Neural cell (in vitro differentiated cells): ENCODE data around the gene ZNF672. TPM values are rescaled to one million over a fixed set of nuclear protein-coding genes. Genes with fewer than 3 reads are reported as not detected.
A peak's percentile ranks its signal among the peaks of the same experiment; 100 is the strongest.

ENCODE experiments used
- H2AFZ ChIP-seq: fragments of 200-600, 300-800 bp; sonication (generic), shearing (Covaris generic); 2 replicates; pipeline ENCODE4 v1.6.0; 2014; ENCODE audit warnings: low read depth, mild to moderate bottlenecking, antibody characterized with exemption, low read length, moderate library complexity
- H3F3A ChIP-seq: fragments of 200-600 bp; shearing (Covaris generic); 2 replicates; pipeline ENCODE4 v1.6.1; 2016; ENCODE audit warnings: mild to moderate bottlenecking, moderate library complexity, mixed read lengths, antibody characterized with exemption, low read length; ENCODE audit not compliant: insufficient read depth, poor library complexity, severe bottlenecking
- H3K27ac ChIP-seq: fragments of 200-600, 300-800 bp; sonication (generic), shearing (Covaris generic); 2 replicates; pipeline ENCODE4 v1.5.1; 2014; ENCODE audit warnings: mild to moderate bottlenecking, low read length, moderate library complexity
- H3K27me3 ChIP-seq: fragments of 300-800, 200-600 bp; sonication (generic), shearing (Covaris generic); 2 replicates; pipeline ENCODE4 v1.6.0; 2014; ENCODE audit warnings: mild to moderate bottlenecking, low read depth, low read length, moderate library complexity; ENCODE audit not compliant: insufficient read depth
- H3K36me3 ChIP-seq: fragments of 300-800, 200-600 bp; sonication (generic), shearing (Covaris generic); 2 replicates; pipeline ENCODE4 v1.5.1; 2014; ENCODE audit warnings: mild to moderate bottlenecking, antibody characterized with exemption, low read length, moderate library complexity; ENCODE audit not compliant: insufficient read depth
- H3K4me2 ChIP-seq: fragments of 300-800, 200-600 bp; sonication (generic), shearing (Covaris generic); 2 replicates; pipeline ENCODE4 v1.6.0; 2014; ENCODE audit warnings: mild to moderate bottlenecking, low read length
- H3K4me3 ChIP-seq: fragments of 300-800, 200-600 bp; sonication (generic), shearing (Covaris generic); 2 replicates; pipeline ENCODE4 v1.5.1; 2014; ENCODE audit warnings: mild to moderate bottlenecking, low read length, moderate library complexity
- H3K79me2 ChIP-seq: fragments of 200-600 bp; shearing (Covaris generic); replicated peaks from 2 replicates; pipeline ENCODE4 v1.6.0; 2014; ENCODE audit warnings: mild to moderate bottlenecking, low read length, moderate library complexity; ENCODE audit not compliant: insufficient read depth
- H3K9ac ChIP-seq: fragments of 300-800, 200-600 bp; sonication (generic), shearing (Covaris generic); 2 replicates; pipeline ENCODE4 v1.6.1; 2016; ENCODE audit warnings: mild to moderate bottlenecking, low read length, mixed read lengths
- H3K9me2 ChIP-seq: fragments of 200-600 bp; shearing (Covaris generic); 2 replicates; pipeline ENCODE4 v1.6.1; 2016; ENCODE audit warnings: mild to moderate bottlenecking, low read length, mixed read lengths; ENCODE audit not compliant: insufficient read depth
- H3K9me3 ChIP-seq: fragments of 200-600, 300-800 bp; sonication (generic), shearing (Covaris generic); 2 replicates; pipeline ENCODE4 v1.6.1; 2016; ENCODE audit warnings: mild to moderate bottlenecking, mixed run types, low read length, moderate library complexity, mixed read lengths
- H4K20me1 ChIP-seq: fragments of 200-600 bp; shearing (Covaris generic); 2 replicates; pipeline ENCODE4 v1.6.1; 2016; ENCODE audit warnings: mild to moderate bottlenecking, mixed run types; ENCODE audit not compliant: insufficient read depth
- CTCF ChIP-seq: fragments of 450-650 bp; IDR thresholded peaks from 2 replicates; pipeline ENCODE4 v1.5.1; 2014; ENCODE audit warnings: antibody characterized with exemption, mild to moderate bottlenecking, moderate library complexity; ENCODE audit not compliant: poor library complexity, severe bottlenecking
- EP300 ChIP-seq: fragments of 450-650 bp; conservative IDR thresholded peaks from 2 replicates; pipeline ENCODE4 v1.6.1; 2014; ENCODE audit warnings: antibody characterized with exemption, mild to moderate bottlenecking, moderate library complexity; ENCODE audit not compliant: poor library complexity, severe bottlenecking
- EZH2 ChIP-seq: fragments of 200-600, 300-800 bp; shearing (Covaris generic), sonication (generic); IDR thresholded peaks from 2 replicates; pipeline ENCODE4 v1.6.1; 2014; ENCODE audit warnings: antibody characterized with exemption, low read length, borderline replicate concordance, mild to moderate bottlenecking; ENCODE audit not compliant: insufficient read depth, poor library complexity, severe bottlenecking
- MXI1 ChIP-seq: fragments of 450-650 bp; conservative IDR thresholded peaks from 2 replicates; pipeline ENCODE4 v1.6.1; 2014; ENCODE audit warnings: antibody characterized with exemption, mild to moderate bottlenecking; ENCODE audit not compliant: poor library complexity, severe bottlenecking
- POLR2AphosphoS5 ChIP-seq: IDR thresholded peaks from 2 replicates; pipeline ENCODE4 v1.6.1; 2012
- RAD21 ChIP-seq: fragments of 450-650 bp; conservative IDR thresholded peaks from 2 replicates; pipeline ENCODE4 v1.6.1; 2014; ENCODE audit warnings: antibody characterized with exemption, mild to moderate bottlenecking, moderate library complexity
- SMC3 ChIP-seq: fragments of 450-650 bp; conservative IDR thresholded peaks from 2 replicates; pipeline ENCODE4 v1.6.1; 2014; ENCODE audit warnings: antibody characterized with exemption, mild to moderate bottlenecking, moderate library complexity; ENCODE audit not compliant: poor library complexity
- TAF1 ChIP-seq: IDR thresholded peaks from 2 replicates; pipeline ENCODE4 v1.6.1; 2012; ENCODE audit warnings: low read depth
- polyA plus RNA-seq: library from polyadenylated mRNA; depleted of rRNA; stranded (reverse); fragments of >200 nt; gene quantifications from 2 replicates; pipeline ENCODE4 v1.2.3, GENCODE V29; 2014
- TF ChIP-seq, protein P1 (sequence below): IDR thresholded peaks from 2 replicates; pipeline ENCODE4 v1.6.1; 2012; ENCODE audit warnings: borderline replicate concordance

Gene ZNF672
- polyA plus RNA-seq, 1 donor from 2014 or later: 22.9 TPM

DNA sequence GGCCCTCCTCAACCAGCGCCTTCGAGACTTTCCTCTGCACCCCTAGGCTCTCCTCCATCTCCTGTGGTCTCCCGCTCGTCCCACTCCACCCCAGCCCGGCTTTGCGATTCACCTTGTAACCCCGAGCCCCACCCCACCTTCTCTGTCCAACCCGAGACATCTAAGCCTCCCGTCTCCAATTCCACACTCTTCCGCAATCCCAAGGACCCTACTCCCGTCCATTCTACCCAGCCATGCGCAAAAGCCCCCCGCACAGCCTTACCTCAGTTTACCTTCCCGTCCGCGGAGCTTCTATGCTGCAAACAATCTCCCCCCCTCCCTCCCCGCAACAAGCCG lies 12.5 kb upstream of the ZNF672 start:
- peaks cover 38% of the 10 kb centered on the region for H3K79me2 ChIP-seq
- H3K27me3 ChIP-seq: no peaks in the 10 kb centered on the region
- no peaks in the 10 kb centered on the region for H3K9me3 ChIP-seq
- no peaks in the 10 kb centered on the region for H3K36me3 ChIP-seq
- peak overlapping the region; percentile 85 for H3K9ac ChIP-seq
- no peaks in the 10 kb centered on the region for H3K9me2 ChIP-seq
- peak overlapping the region; percentile 82 for H3K4me3 ChIP-seq
- TF ChIP-seq RAD21 (peak; percentile 18), EZH2 (no peak), POLR2AphosphoS5 (peak; percentile 75)
- no peaks in the 10 kb centered on the region for H4K20me1 ChIP-seq
- H3K4me2 ChIP-seq: peak overlapping the region; percentile 92
- H3K27ac ChIP-seq: peak overlapping the region; percentile 83
- peak overlapping the region; percentile 89 for H2AFZ ChIP-seq
- H3F3A ChIP-seq: peaks cover 3% of the 10 kb centered on the region

DNA sequence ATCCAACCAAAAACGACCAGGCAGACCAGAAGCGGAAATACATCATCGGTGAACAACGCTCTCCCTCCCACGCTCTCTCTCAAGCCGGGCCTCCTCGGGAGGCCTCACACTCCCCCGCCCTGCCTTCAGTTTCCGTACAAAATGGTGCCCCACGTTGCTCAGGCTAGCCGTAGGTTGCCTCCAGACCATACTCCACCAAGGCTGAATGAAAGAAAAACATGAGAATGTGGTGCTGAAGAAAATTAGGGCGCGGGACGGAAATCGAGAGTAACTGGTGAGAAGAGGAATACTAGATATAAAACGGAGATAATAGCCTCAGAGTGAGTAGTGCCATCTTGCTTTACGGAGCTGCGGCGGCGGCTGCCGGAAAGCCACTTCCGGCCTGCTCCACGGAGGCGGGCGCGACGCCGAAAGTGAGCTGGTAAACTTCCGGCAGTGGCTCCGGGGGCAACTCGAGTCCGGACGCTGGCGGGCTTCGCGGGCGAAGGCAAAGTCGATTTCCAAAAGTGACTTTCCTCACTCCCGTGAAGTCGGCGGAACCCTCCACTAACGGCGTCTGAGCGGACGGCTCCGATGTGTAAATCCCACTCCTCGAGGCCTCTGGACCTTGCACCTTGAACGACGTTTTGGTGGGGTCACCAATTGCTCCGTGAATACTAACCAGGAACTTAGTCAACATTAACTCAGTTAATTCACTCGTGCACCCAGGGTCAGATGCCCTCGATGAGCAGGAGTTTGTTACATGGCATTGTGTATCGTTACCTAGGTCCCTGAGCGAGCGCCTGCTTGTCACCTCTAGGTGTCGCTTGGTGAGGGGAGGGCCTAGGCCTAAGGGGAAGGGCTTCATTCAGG lies 11.9 kb upstream of the ZNF672 start, which contains the start of gene SH3BP5L:
Gene SH3BP5L, minus strand, starts transcription at position 7 of the 852 bp plus-strand sequence. CDS start 980 bp downstream, outside the sequence.
- Histone ChIP-seq H3K4me3 (peak within 1 kb of the TSS; percentile 82), H3K9ac (peak within 1 kb of the TSS; percentile 85), H3K79me2 (peaks cover 38% of the 10 kb centered on the region), H3K9me2 (no peaks in the 10 kb centered on the region), H3K9me3 (no peaks in the 10 kb centered on the region), H2AFZ (peak within 1 kb of the TSS; percentile 96), H3K4me2 (peak within 1 kb of the TSS; percentile 92), H3F3A (peaks cover 3% of the 10 kb centered on the region), H3K27ac (peak within 1 kb of the TSS; percentile 83), H3K36me3 (no peaks in the 10 kb centered on the region), H4K20me1 (no peaks in the 10 kb centered on the region), H3K27me3 (no peaks in the 10 kb centered on the region)
- TF ChIP-seq RAD21: peak; percentile 63
- peak; percentile 69 for TF ChIP-seq MXI1
- peak; percentile 58 for TF ChIP-seq TAF1
- TF ChIP-seq EP300: peak; percentile 9
- no peak for TF ChIP-seq EZH2
- TF ChIP-seq SMC3: peak; percentile 81
- TF ChIP-seq, protein P1, sequence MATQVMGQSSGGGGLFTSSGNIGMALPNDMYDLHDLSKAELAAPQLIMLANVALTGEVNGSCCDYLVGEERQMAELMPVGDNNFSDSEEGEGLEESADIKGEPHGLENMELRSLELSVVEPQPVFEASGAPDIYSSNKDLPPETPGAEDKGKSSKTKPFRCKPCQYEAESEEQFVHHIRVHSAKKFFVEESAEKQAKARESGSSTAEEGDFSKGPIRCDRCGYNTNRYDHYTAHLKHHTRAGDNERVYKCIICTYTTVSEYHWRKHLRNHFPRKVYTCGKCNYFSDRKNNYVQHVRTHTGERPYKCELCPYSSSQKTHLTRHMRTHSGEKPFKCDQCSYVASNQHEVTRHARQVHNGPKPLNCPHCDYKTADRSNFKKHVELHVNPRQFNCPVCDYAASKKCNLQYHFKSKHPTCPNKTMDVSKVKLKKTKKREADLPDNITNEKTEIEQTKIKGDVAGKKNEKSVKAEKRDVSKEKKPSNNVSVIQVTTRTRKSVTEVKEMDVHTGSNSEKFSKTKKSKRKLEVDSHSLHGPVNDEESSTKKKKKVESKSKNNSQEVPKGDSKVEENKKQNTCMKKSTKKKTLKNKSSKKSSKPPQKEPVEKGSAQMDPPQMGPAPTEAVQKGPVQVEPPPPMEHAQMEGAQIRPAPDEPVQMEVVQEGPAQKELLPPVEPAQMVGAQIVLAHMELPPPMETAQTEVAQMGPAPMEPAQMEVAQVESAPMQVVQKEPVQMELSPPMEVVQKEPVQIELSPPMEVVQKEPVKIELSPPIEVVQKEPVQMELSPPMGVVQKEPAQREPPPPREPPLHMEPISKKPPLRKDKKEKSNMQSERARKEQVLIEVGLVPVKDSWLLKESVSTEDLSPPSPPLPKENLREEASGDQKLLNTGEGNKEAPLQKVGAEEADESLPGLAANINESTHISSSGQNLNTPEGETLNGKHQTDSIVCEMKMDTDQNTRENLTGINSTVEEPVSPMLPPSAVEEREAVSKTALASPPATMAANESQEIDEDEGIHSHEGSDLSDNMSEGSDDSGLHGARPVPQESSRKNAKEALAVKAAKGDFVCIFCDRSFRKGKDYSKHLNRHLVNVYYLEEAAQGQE: no peak
- peak; percentile 93 for TF ChIP-seq POLR2AphosphoS5
- peak; percentile 92 for TF ChIP-seq CTCF
